GM21576 (cell line): ENCODE measurements around the gene ZNF524.
"Not testable (repeated sequence)": the region's sequence is repeated elsewhere in the genome, so short reads cannot be mapped to it uniquely, and the experiment has no call there.

Source experiments
- ATAC-seq: cut with Tn5 transposase; IDR thresholded peaks from one replicate; pipeline ENCODE4 v1.9.1; 2021; ENCODE audit warnings: mild to moderate bottlenecking, moderate library complexity; ENCODE audit not compliant: unreplicated experiment

ZNF524 gene

DNA sequence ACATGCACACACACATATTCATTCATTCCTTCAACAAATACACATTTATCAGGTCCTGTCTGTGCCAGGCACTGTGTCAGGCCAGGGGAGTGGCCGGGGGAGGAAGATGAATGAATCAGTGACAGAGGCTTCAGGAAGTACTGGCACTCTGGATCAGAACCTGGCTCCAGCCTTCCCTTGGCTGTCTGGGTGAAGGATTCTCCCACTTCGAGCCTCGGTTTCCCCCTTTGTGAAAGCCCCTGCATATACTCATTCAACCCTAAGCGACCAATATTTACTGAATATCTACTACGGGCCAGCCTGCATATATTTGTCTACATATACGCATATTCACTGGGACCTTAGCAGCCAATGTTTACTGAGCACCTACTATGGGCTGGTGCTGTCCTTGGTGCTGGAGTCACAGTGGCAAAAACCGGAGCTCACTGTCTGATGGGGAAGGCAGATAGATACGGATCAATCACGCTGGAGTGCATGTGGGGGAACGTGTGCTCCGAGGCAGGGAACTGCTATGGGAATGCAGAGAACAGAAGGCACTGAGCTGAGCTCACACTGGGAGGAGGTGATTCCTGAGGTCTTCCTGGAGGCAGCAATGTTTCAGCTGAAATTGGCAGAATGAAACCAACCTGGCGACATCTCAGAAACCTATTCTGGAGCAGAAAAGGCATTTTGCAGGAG is 18.8 kb upstream of the ZNF524 start:
- no peak for ATAC-seq

DNA sequence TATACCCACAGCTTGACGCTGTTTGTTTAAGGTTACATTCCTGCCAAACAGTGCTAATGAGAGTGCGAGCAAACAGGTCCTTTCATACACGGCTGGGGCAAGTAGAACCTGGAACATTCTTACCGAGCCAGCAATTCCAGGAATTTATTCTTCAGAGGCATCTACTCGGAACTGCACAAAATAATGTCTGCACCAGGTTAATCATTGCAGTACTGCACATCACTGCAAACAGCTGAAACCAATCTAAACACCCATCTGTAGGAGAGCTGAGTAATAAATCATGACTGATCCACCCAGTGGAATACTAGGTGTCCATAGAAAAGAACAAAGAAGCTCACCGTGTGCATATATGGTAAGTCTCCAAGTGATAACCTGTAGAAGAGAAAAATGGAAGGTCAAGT is 18.3 kb upstream of the ZNF524 start:
- no peak for ATAC-seq

DNA sequence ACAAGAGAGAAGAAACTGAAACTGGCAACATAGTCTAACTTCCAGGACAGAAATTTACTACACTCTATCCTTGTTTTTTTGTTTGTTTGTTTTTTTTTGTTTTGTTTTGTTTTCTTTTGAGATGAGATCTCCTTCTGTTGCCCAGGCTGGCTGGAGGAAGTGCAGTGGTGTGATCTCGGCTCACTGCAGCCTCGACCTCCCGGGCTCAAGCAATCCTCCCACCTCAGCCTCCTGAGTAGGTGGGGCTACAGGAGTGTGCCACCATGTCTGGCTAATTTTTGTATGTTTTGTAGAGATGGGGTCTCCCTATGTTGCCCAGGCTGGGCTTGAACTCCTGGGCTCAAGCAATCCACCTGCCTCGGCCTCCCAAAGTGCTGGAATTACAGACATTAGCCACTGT is 17.8 kb upstream of the ZNF524 start:
- ATAC-seq: not testable (repeated sequence)

DNA sequence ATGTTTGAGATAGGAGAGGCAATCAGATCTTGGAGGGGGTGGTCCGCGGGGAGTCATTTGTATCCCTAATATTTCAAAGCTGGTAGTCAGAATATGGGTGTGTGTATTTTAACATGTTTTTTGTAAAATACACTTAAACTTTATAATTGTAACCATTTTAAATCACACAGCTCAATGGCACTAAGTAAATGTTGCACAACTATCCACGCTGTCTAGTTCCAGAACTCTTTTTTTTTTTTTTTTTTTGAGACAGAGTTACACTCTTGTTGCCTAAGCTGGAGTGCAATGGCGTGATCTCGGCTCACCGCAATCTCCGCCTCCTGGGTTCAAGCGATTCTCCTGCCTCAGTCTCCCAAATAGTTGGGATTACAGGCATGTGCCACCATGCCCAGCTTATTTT is 16.2 kb upstream of the ZNF524 start:
- not testable (repeated sequence) for ATAC-seq

DNA sequence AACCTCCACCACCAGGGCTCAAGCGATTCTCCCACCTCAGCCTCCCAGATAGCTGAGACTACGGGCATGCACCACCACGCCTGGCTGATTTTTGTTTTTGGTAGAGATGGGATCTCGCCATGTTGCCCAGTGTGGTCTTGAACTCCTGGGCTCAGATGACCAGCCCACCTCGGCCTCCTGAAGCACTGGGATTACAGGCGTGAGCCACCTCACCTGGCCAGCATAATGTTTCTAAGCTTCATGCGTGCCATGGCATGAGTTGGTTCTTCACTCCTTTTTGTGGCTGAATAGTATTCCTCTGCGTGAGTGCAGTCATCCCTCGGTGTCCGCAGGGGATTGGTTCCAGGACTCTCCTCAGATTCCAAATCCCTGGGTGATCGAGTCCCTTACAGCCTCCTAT is 15.2 kb upstream of the ZNF524 start:
- ATAC-seq: no peak

DNA sequence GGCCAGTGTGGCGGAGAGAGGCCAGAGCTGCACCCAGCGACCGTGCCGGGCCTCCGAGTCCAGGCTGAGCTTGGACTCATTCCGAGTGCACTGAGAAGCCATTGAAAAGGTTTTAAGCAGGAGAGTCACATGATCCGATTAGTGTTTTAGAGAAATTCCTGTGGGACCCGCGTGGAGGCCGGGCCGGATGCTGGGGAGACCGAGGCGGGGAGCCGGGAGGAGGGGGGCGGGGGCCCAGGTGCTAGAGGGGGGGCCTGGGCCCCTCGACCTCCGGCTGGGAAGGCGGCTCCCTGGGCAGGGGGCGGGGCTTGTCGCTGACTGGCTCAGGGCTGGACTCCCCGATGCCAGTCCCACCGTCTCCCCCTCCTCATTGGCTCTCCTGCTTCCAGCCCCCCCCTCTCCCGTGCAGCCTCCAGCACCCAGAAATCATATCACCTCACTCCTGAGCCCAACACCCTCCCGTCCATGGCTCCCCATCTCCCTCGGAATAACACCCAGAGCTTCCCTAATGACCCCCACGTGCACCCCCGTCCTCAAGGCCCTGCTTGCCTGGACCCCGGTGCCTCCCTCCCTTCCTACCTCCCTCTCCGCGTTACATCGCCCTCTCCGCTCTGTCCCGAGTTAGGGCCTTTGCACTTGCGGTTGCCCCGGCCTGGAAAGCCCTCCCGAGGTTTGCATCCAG is 14.3 kb upstream of the ZNF524 start:
- no peak for ATAC-seq

DNA sequence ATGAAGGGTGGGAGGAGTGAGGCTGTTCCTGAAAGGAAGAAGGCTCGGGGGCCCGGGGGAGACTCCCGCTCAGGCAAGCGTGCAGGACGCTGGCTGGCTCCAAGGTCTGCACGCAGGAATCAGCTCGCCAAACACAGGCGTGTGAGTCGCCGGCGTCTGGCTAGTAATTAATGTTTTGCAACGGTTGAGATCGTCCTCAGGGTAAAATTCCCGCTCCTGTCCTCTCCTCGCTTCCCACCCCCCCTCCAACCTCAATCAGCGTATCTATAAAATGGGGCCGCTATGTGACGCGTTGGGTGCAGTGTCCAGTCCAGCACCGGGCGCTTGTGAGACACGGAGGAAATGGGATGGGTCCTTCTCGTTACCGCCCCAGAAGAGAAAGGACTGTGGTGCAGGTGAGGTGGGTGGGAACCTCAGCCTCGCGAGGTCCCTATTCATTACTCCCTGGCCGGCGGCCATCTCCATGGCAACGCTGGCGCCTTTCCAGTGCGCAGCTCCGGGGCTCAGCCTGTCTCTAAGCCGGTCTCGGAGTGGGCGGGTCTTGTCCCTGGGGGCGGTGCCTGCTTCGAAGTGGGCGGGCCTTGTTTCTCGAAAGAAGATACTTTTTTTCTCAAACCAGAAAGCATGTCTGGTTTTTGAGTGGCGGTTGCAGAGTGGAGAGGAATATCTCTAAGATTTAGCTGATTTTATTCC is 13.0 kb upstream of the ZNF524 start:
- peak; percentile 86 for ATAC-seq

DNA sequence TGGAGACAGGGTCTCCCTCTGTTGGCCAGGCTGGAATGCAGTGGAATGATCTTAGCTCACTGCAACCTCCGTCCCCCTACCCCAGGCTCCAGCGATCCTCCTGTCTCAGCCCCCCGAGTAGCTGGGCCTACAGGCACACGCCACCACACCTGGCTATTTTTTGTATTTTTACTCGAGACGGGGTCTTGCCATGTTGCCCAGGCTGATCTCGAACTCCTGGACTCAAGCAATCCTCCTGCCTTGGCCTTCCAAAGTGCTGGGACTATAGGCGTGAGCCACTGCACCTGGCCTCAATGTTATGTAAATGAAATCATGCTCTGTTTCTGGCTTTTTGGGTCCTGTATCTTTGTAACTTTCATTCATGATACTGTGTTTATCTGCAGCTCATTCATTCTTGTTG is 11.3 kb upstream of the ZNF524 start:
- no peak for ATAC-seq

DNA sequence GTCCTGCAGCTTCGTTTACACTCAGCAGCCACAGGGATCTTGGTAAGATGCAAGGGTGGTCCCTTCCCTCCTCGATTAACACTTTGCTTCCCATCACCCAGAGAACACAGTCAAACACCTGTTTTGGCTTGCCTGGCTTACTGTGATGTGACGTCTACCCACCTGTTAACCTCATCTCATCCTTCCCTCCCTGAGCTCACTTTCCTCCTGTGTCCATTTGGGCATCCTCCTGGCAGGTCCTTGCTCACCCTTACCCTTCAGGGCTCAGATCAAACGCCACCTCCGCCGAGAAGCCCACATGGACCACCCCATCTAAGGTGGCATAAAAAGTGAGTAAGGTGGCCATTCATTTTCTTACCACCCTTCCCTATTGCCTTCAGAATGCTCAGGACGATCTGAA is 10.0 kb upstream of the ZNF524 start:
- ATAC-seq: no peak

DNA sequence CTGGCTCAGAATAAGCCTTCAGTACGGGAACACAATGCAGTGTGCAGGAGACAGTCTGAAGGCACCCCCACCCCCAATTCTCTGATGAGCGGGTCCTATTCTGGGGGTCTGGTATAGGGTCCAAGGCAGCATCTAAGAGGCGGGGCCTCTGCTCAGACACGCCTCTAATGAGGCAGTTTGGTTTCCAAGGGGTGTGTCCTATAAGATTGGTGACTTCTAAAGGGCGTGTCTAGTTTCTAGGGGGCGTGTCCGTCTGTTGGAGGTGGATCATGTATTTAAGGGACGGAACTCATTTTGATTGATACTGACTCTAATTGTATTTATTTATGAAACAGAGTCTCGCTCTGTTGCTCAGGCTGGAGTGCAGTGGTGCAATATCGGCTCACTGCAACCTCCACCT is 9.5 kb upstream of the ZNF524 start:
- no peak for ATAC-seq

DNA sequence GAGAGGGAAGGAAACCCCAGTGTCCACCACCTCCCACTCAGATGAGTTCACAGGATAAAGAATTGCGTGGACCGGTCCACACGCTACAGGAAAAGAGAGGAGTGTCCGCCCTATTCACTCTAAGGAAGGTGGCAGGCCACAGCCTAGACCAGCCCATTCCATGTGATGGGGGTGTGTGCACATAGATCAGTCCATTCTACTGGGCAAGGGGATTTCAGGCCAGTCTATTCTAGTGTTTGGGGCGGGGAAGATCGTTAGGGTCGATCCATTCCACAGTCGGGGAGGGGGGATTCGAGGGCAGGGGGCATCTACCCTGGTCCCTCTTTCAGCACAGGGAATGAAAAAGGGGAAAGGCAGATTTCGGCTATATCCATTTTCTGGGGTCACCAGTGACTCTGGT is 8.5 kb upstream of the ZNF524 start:
- no peak for ATAC-seq

DNA sequence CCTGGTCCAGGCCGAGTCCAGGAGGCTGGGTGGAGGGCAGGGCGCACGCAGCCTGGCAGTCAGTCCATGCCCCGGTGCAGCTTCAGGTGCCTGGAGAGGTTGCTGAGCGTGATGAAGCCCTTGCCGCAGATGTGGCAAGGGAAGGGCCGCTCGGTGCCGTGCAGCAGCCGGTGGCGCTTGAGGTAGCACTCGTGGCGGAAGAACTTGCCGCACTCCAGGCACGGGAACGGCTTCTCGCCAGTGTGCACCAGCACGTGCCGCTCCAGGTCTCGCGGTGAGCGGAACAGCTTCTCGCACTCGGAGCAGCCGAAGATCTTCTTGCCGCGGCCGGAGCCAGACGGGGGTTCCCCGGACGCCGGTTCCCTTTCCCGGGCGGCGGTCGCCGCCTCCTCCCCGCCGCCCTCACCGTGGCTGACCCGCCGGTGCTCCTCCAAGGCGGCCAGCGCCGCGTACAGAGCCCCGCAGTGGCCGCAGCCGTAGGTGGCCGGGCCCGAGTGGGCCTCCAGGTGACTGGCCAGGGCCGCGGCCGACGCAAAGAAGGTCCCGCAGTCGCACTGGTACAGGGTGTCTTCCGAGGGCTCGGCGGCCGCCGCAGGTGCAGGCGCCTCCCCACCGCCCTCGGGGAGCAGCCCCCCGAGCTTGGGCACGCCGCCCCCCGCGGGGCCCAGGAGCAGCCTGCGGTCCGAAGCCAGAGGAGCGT is 7.5 kb upstream of the ZNF524 start:
- ATAC-seq: no peak

DNA sequence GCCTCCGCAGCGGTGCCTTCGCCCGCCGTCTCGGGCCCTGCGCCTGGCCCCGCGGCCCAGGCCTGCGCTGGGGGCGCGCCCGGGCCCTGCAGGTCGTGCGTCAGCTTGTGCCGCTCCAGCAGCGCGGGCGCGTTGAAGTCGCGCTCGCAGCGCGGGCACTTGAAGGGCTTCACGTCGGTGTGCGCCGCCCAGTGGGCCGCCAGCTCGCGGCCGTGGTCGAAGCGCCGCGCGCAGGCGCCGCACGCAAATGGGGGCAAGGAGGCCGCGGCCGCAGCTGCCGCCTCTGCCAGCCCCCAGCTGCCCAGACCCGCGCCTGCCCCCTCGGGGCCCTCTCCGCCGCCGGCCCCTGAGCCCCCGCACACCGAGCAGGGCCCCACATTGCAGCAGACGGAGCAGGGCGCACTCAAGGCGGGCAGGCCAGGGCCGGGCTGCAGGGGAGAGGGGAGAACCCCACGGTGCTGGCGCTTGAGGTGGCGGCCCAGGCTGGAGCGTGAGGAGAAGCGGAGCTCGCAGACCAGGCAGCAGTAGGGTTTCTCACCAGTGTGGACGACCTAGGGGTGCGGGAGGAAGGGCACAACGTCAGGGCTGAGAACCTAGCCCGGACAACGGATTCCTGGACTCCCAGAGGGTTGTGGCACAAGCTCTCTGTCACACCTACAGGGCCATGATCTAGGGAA is 6.9 kb upstream of the ZNF524 start:
- ATAC-seq: no peak

DNA sequence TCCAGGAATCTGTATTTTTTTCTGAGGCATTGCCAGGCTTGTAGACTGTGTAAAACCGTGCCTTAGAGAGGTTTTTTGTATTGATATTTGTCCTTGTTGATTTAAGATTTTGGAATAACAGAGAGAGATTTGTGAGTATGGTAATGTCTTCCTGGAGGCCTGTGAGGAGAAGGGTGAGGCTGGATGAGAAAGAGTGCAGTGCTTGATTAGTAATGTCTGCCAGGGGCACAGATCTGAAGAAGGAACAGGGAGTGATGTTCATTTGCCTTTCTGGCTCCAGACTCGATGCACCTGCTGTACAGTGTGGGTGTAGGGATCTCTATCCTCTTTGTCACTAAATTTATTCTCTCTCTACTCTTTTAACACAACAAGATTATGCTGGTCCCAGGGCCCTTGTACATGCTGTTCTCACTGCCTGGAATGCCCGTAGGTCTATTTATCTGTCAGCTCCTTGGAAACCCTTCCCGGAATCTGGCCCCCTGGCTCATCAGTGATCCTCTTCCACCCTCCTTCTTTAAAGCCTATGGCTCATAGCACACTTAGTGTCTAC is 5.0 kb upstream of the ZNF524 start:
- ATAC-seq: no peak

DNA sequence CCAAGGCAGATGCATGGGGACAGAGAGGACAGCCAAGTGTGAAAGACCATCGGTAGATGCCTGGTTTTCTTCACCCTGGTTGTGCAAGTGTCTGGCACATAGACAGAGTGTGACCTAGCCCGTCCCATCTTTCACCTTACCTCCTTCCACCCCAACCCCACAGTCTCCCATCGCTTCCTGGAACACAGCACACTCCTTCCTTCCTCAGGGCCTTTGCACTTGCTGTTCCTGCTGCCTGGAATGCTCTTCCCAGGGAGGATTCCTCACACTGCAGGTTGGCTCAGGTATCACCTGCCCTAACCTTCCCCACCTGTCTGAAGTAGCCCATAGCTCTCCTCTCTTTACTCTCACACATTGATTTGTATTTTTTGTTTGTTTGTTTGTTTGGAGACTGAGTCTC is 3.8 kb upstream of the ZNF524 start:
- ATAC-seq: no peak

DNA sequence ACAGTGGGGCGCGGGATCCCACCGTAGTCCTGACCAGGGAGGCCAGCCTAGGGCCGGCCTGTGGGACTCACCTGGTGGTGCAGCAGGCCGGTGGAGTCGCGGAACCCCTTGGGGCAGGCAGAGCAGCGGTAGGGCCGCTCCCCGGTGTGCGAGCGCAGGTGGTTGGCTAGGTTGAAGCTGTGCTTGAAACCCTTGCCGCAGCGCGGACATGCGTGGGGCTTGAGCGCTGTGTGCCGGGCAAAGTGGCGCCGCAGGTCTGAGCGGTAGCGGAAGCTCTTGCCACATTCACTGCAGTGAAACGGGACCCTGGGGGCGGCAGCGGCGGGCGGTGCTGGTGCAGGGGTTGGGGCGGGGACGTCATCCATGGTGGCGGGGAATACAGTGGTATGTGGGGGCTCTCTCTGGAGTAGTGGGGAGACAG is 2.6 kb upstream of the ZNF524 start:
- ATAC-seq: no peak

DNA sequence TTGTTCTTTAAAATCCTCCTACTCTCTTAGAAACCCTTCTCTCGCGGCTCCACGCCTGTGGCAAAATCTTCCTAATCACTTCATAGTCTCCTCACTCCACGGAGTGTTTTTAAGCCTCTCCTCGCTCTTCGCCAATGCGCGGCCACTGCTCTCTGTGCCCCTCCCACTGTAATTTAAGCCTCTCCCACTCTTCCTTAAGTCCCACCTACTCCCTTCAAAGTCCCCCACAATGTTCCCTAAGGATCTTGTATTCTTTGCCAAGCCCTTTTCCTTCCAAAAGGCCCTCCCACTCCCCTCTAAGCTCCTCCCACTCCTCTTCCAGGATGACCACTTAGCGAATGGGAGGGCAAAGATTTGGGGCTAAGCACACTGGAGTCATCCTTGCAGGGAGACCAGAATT is 2.1 kb upstream of the ZNF524 start:
- no peak for ATAC-seq

DNA sequence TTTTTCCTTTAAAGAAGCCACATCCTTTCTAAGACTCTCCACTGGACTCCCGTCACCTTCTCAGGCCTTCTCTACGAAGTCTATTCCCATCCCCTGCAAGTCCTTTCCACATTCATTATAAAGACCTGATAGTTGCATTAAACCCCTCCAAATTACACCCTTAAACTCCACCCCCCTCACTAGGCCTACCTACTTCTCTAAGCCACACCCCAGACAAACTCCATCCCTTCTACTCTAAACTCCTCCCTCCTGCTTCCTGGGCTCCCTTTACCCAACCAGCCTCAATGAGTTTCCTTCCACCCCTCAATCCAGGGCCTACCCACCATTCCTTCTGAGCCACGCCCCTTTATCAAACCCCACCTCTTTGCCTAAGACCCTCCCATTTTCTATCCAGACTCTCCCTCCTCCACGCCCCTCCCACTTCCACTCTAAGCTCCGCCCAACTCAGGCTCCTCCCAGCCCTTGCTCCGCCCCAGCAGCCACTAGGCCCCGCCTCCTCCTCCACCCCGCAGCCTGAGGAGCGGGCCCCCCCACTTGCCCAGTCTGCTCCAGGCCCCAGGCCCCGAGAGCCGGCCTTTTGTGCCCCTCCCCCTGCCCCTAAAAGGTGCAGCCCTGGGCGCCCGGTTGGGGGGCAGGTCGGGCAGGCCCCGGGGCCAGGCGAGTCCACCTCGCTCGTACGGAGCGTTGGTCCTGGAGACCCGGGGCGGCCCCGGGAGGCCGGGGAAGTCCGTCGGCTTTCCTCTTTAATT is 1.2 kb upstream of the ZNF524 start:
- ATAC-seq: peak; percentile 55

DNA sequence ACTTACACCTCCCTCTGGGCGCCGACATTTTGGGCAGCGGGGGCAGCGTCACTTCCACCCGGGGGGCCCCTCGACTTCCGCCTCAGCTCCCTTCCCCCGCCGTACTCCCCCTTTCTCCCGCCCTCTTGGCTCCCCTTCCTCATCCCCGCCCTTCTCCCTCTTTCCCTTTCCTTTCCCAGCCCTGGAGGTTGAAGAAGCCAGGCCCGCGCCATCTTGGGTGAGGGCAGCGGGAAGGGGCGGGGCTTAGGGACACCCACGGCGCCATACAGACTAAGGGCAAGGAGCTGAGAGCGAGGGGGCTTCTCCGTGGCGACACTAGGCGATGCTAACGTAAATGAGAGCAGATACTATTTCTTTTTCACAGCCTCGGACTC is 633 bp upstream of the ZNF524 start, which contains the start of gene FIZ1:
Gene FIZ1, minus strand, starts transcription at position 50 of the 374 bp plus-strand sequence. CDS start 1,652 bp downstream, outside the sequence.
- peak; percentile 48 for ATAC-seq

DNA sequence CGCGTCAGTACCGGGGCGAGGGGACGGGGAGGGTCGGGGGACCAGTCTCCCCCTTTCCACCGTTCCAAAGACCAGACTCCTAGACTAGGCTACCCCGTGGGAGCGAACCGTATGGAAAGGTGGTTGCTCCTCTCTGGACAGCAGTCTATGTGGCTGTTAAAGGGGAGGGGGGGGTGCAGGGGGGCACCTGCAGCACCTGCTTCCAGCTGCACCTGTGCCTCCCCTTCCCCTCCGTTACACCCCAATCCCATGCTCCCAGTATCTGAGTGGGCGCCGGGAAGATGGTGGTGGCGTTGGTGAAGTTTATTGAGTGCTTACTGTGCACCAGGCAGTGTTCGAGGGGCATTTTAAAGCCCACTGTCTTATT is 557 bp downstream of the ZNF524 start:
- no peak for ATAC-seq
